Measurements from ENCODE around the gene NMRK1. TPM values are rescaled to one million over a fixed set of nuclear protein-coding genes. Genes with fewer than 3 reads are reported as not detected.

Gene NMRK1
- total RNA-seq, 3 donors from 2014 or later (not counting 1 experiment from before 2014, with no cell fraction given) = 23.7 to 52.0 (median 44.4) TPM

DNA sequence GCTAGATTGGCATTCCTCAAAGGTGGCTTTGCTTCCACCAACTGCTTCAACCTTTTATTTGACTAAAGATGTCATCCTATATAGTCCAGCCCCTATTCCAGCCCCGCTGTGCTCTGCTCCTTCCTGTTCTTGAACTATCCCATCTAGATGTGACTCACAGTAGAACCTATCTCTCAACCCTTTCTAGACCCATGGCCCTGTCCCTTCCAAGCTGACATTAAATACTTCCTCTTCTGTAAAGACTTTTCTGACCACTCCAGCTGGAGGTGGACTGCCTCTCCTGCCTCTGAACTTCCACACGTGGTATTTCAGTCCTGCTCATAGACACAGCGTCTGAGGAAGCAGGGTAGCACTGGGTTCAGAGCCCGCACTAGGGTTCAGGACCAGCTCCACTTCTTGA is 32.7 kb upstream of the NMRK1 start:
- Mint-ChIP-seq H3K36me3 (peaks cover 10% of the 10 kb centered on the region), H3K4me1 (peaks cover 71 to 78% of the 10 kb centered on the region in 2 donors), H3K4me3 (peak overlapping the region; percentile 8), H3K9me3 (no peaks in the 10 kb centered on the region), H3K27me3 (ENCODE audit: low read depth in 2 of 2) (no peaks in the 10 kb centered on the region), H3K27ac (peak overlapping the region; percentile 76 to 83)
- ATAC-seq (peak in 1 of 3 donors; percentile 8), DNase-seq (no peak)
- H3K27me3 ChIP-seq (ENCODE audit: control insufficient read depth, insufficient read depth, low read length) = no peaks in the 10 kb centered on the region
- WGBS (ENCODE audit: insufficient coverage) = 84% methylated on average over 4 of the region's 4 CpGs
- intact Hi-C loops (cut with micrococcal nuclease) = no loop called here
- no peak overlapping the region for H3K4me3 ChIP-seq (ENCODE audit: low read length)
- no peaks in the 10 kb centered on the region for H3K9me3 ChIP-seq (ENCODE audit: control insufficient read depth, insufficient read depth, low read length)
- H3K27ac ChIP-seq (ENCODE audit: low read length) = peak overlapping the region; percentile 16
- H3K4me1 ChIP-seq (ENCODE audit: control insufficient read depth, insufficient read depth, low read length) = peaks cover 21% of the 10 kb centered on the region
- H3K36me3 ChIP-seq (ENCODE audit: control insufficient read depth, insufficient read depth, low read length) = peaks cover 37% of the 10 kb centered on the region
- TF ChIP-seq, protein P1, sequence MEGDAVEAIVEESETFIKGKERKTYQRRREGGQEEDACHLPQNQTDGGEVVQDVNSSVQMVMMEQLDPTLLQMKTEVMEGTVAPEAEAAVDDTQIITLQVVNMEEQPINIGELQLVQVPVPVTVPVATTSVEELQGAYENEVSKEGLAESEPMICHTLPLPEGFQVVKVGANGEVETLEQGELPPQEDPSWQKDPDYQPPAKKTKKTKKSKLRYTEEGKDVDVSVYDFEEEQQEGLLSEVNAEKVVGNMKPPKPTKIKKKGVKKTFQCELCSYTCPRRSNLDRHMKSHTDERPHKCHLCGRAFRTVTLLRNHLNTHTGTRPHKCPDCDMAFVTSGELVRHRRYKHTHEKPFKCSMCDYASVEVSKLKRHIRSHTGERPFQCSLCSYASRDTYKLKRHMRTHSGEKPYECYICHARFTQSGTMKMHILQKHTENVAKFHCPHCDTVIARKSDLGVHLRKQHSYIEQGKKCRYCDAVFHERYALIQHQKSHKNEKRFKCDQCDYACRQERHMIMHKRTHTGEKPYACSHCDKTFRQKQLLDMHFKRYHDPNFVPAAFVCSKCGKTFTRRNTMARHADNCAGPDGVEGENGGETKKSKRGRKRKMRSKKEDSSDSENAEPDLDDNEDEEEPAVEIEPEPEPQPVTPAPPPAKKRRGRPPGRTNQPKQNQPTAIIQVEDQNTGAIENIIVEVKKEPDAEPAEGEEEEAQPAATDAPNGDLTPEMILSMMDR (IDR thresholded peaks at IDR 0.05) = no peak

DNA sequence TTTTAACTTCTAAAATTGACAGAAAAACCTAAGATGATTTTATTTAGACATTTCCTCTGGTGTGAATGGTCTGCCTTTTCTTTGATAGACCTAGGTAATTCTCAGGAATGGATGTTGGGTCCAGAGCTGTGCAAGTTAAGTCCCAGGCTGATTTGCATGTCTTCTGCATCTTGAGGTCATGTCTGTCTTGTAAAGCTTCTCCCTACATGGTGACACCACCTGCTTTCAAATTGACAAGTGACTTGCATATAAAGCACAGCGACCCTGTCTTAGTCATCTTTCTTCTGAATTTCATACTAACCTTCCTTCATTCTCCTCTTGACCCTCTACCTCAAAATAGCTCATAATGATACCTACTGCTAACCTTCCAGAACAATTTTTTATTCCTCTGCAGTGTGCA is 29.6 kb upstream of the NMRK1 start:
- DNase-seq = no peak
- H3K36me3 Mint-ChIP-seq = peaks cover 10% of the 10 kb centered on the region

DNA sequence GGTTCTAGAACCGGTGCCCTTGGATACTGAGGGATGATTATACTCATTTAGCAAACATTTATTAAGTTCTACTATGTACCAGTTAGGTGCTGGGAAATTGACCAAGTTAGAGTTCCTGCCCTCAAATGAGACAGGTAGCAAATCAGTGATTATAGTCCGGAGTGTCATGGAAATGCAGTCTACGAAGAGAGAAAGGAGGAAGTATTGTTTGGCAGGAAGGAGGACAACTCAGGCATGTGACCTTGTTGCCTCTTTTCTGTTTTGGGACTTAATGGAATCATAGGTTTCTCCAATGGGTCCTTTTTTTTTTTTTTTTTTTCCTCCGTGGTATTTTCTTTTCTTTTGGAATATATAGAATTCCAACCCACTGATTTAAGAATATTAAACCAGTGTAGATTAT is 28.4 kb upstream of the NMRK1 start:
- peaks cover 10% of the 10 kb centered on the region for H3K36me3 Mint-ChIP-seq
- H3K4me1 Mint-ChIP-seq = peaks cover 64 to 71% of the 10 kb centered on the region in 2 donors
- no peak overlapping the region for H3K27ac ChIP-seq (ENCODE audit: low read length)
- peaks cover 28% of the 10 kb centered on the region for H3K36me3 ChIP-seq (ENCODE audit: control insufficient read depth, insufficient read depth, low read length)
- H3K27me3 ChIP-seq (ENCODE audit: control insufficient read depth, insufficient read depth, low read length) = no peaks in the 10 kb centered on the region
- H3K27me3 Mint-ChIP-seq (ENCODE audit: low read depth in 2 of 2) = no peaks in the 10 kb centered on the region
- H3K27ac Mint-ChIP-seq = peak overlapping the region; percentile 37 to 83
- intact Hi-C loops (cut with micrococcal nuclease) = no loop called here
- ATAC-seq (no peak), DNase-seq (no peak)
- H3K4me3 Mint-ChIP-seq = no peak overlapping the region
- H3K9me3 ChIP-seq (ENCODE audit: control insufficient read depth, insufficient read depth, low read length) = no peaks in the 10 kb centered on the region
- H3K4me3 ChIP-seq (ENCODE audit: low read length) = no peak overlapping the region
- no peaks in the 10 kb centered on the region for H3K9me3 Mint-ChIP-seq
- TF ChIP-seq, protein P1 (IDR thresholded peaks at IDR 0.05) = no peak
- peaks cover 13% of the 10 kb centered on the region for H3K4me1 ChIP-seq (ENCODE audit: control insufficient read depth, insufficient read depth, low read length)
- WGBS (ENCODE audit: insufficient coverage) = 71% methylated on average over 2 of the region's 4 CpGs

More for the DNA sequence above, 29.6 kb upstream of the NMRK1 start:
- WGBS (ENCODE audit: insufficient coverage) = 67% methylated on average over 1 of the region's 1 CpG
- Histone ChIP-seq H3K36me3 (ENCODE audit: control insufficient read depth, insufficient read depth, low read length) (peaks cover 30% of the 10 kb centered on the region), H3K9me3 (ENCODE audit: control insufficient read depth, insufficient read depth, low read length) (no peaks in the 10 kb centered on the region), H3K4me1 (ENCODE audit: control insufficient read depth, insufficient read depth, low read length) (peaks cover 21% of the 10 kb centered on the region), H3K4me3 (ENCODE audit: low read length) (no peak overlapping the region), H3K27me3 (ENCODE audit: control insufficient read depth, insufficient read depth, low read length) (no peaks in the 10 kb centered on the region), H3K27ac (ENCODE audit: low read length) (no peak overlapping the region)
- intact Hi-C loops (cut with micrococcal nuclease) = no loop called here
- H3K9me3 Mint-ChIP-seq = no peaks in the 10 kb centered on the region
- peak overlapping the region; percentile 37 to 83 for H3K27ac Mint-ChIP-seq
- TF ChIP-seq, protein P1 (IDR thresholded peaks at IDR 0.05) = no peak
- peaks cover 72 to 79% of the 10 kb centered on the region in 2 donors for H3K4me1 Mint-ChIP-seq
- no peak for ATAC-seq
- H3K27me3 Mint-ChIP-seq (ENCODE audit: low read depth in 2 of 2) = no peaks in the 10 kb centered on the region
- H3K4me3 Mint-ChIP-seq = no peak overlapping the region

DNA sequence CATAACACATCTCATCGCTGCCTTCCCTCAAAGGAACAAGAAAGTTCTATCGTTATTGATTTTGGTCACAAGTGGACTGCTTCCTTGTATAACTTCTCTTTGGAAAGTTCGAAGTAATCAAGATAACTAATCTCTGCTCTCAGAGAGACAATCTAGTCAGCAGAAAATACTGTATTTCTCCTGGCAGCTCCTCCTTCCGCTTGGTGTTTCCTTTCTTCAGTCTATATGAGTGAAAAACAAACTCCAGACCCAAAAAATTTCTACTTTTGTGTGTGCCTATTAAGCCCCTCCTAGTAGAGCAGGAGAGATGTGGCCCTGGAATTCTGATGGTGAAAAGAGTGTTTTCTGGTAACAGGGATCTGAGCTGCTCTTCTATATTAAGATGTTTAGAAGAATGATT is 24.8 kb upstream of the NMRK1 start:
- Mint-ChIP-seq H3K4me1 (peaks cover 63 to 67% of the 10 kb centered on the region in 2 donors), H3K27me3 (ENCODE audit: low read depth in 2 of 2) (no peaks in the 10 kb centered on the region), H3K4me3 (peak overlapping the region; percentile 72), H3K36me3 (peaks cover 2% of the 10 kb centered on the region), H3K27ac (peak overlapping the region; percentile 69 to 88), H3K9me3 (no peaks in the 10 kb centered on the region)
- H3K27me3 ChIP-seq (ENCODE audit: control insufficient read depth, insufficient read depth, low read length) = no peaks in the 10 kb centered on the region
- ATAC-seq (no peak), DNase-seq (no peak)
- no peaks in the 10 kb centered on the region for H3K9me3 ChIP-seq (ENCODE audit: control insufficient read depth, insufficient read depth, low read length)
- no peak overlapping the region for H3K4me3 ChIP-seq (ENCODE audit: low read length)
- 79% methylated on average over 4 of the region's 4 CpGs for WGBS (ENCODE audit: insufficient coverage)
- intact Hi-C loops (cut with micrococcal nuclease) = no loop called here
- TF ChIP-seq, protein P1 (IDR thresholded peaks at IDR 0.05) = no peak
- peaks cover 20% of the 10 kb centered on the region for H3K4me1 ChIP-seq (ENCODE audit: control insufficient read depth, insufficient read depth, low read length)
- H3K36me3 ChIP-seq (ENCODE audit: control insufficient read depth, insufficient read depth, low read length) = peaks cover 6% of the 10 kb centered on the region
- no peak overlapping the region for H3K27ac ChIP-seq (ENCODE audit: low read length)
